ENCODE data around the gene BPIFA1.

- no peak for TF ChIP-seq CTCF (IDR thresholded peaks at IDR 0.05)
- no peak for TF ChIP-seq POLR2A (IDR thresholded peaks at IDR 0.05)
Observed at GRCh38 chr20:33278700-33279099, 42.9 kb downstream of the BPIFA1 start.

Data from heart left ventricle (tissue), 13 donors.